Gastroesophageal sphincter (tissue), 3 donors: Measurements from ENCODE around the gene DNLZ.

ENCODE experiments used
- CTCF ChIP-seq, 4 experiments: fragments of 200-600 bp in 2 of 4; fragments of 450-650 bp in 2 of 4; sonication (generic) in 1 of 4; IDR thresholded peaks; one replicate each; pipeline ENCODE4 v1.5.1; 2017 to 2019; ENCODE audit warnings: antibody characterized with exemption in 4 of 4, mild to moderate bottlenecking in 2 of 4, moderate library complexity in 2 of 4
- POLR2AphosphoS5 ChIP-seq: sonication (generic); formaldehyde crosslinking; IDR thresholded peaks from one replicate; pipeline ENCODE4 v1.6.1; 2017; ENCODE audit warnings: antibody characterized with exemption

GRCh38 chr9:136343884-136344269, 19.7 kb downstream of the DNLZ start:
- TF ChIP-seq CTCF (IDR thresholded peaks at IDR 0.05) (no peak), POLR2AphosphoS5 (no peak)
